GM19452 (cell line): ENCODE results near the gene PIP5K1A.
"Not testable (repeated sequence)": the region's sequence is repeated elsewhere in the genome, so short reads cannot be mapped to it uniquely, and the experiment has no call there.

Experiments
- ATAC-seq: cut with Tn5 transposase; IDR thresholded peaks from one replicate; pipeline ENCODE4 v1.9.1; 2021; ENCODE audit not compliant: unreplicated experiment

The PIP5K1A gene

DNA sequence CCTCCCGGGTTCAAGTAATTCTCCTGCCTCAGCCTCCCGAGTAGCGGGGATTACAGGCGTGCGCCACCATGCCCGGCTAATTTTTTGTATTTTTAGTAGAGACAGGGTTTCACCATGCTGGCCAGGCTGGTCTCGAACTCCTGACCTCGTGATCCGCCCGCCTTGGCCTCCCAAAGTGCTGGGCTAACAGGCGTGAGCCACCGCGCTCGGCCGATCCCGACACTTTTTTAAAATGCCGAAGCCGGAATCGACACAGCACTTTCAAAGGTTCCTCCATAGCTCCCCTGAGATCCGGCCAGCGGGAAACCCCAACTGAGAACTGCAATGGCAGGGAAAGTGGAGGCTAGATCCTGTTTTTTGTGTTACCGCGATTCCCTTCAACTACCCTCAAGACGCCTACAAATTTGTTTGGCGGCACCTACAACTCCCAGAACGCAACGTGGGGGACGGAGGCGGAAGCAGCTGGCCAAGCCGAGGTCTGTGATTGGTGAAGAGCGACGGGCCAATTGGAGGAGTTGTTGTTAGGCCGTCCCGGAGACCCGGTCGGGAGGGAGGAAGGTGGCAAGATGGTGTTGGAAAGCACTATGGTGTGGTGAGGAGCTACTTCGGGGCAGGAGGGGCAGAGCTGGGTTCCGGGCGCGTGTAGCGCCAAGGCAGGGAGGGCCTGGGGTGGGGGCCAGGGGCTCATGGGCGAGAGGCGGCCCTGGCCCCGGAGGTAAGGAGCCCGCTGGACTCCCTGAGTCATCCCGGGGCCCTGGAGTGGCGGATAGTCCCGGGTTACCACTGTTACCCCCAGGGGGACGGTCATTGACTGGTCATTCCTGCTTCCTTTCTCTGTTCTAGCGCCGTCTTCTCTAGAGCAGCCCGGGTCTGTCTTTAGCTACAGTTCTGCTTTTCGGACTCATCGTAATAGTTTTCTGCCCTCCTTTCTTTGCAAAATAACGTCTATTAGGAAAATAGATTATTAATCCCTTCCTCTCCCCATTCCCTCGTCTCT lies 56.2 kb downstream of the PIP5K1A start, which contains the start of gene PSMD4:
PSMD4 (plus strand) TSS at position 518 of the 997 bp plus-strand sequence; CDS start at position 567, 49 bp downstream.
- ATAC-seq = peak; percentile 81

- ATAC-seq = no peak
These were observed 57.0 kb downstream of the PIP5K1A start for GRCh38 chr1:151255381-151255780.

DNA sequence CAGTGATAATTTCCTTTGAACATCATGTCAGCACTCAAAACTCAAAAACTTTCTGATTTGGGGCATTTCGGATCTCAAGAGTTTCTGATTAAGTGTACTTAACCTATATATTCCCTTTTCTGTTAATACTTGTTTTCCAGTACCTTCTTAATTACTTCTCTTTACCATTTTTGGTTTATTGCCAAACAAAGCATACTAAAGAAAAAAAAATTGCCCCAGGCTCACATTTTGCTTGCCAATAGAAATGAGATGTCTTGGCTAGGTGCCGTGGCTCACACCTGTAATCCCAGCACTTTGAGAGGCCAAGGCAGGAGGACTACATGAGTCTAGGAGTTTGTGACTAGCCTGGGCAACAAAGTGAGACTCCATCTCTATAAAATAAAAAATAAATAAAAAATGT lies 61.0 kb downstream of the PIP5K1A start:
- ATAC-seq = no peak

GRCh38 chr1:151265446-151266236 lies 67.3 kb downstream of the PIP5K1A start:
- no peak for ATAC-seq

DNA sequence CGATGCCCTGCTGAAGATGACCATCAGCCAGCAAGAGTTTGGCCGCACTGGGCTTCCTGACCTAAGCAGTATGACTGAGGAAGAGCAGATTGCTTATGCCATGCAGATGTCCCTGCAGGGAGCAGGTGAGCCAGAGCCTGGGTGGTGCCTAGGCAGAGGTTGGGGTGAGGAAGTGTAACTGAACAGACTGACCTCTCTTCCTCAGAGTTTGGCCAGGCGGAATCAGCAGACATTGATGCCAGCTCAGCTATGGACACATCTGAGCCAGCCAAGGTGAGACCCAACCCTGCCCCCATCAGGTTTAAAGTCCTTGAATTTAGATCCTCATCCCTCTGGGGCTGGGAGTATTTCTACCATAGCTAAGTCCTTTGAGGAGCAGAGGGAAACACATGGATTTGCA lies 68.0 kb downstream of the PIP5K1A start:
- no peak for ATAC-seq

- no peak for ATAC-seq
These were observed 68.5 kb downstream of the PIP5K1A start for GRCh38 chr1:151266821-151267220.

DNA sequence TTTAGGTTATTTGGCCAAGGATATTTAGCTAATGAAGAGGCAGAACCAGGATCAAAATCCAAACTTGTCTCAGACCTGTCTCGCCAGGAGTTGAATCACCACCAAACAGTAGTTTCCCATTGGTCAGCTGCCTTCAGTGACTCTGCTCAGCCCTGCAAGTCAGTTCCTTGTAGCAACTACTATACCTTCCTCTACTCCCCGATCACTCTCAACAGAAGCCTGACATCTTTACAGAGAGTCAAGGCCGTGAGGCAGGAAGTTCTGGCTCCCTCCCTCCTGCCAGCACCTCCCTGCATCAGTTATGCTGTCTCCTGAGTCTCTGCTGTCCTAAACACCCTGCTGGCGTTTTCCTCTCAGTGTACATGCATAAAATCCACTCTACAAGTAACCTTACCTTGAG lies 69.4 kb downstream of the PIP5K1A start:
- no peak for ATAC-seq

- no peak for ATAC-seq
These were observed 75.6 kb downstream of the PIP5K1A start for GRCh38 chr1:151273924-151274466.

DNA sequence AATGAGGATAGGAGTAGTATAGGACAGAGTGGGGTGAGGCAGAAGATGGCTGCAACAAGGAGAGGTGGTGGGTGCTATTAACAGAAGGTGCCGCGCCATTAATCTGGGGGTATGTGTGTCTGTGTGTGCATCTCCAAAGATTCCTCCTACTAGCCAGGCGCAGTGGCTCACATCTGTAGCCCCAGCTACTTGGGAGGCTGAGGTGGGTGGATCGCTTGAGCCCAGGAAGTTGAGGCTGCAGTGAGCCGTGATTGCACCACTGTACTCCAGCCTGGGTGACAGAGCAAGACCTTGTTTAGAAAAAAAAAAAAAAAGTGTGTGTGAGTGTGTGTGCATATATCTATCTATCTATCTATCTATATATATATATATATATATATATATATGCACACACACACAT lies 77.0 kb downstream of the PIP5K1A start:
- not testable (repeated sequence) for ATAC-seq

- ATAC-seq = no peak
These were observed 78.9 kb downstream of the PIP5K1A start for GRCh38 chr1:151277249-151277648.

GRCh38 chr1:151281225-151281968 lies 83.0 kb downstream of the PIP5K1A start:
- ATAC-seq = peak; percentile 39

- ATAC-seq = peak; percentile 82
These were observed 83.9 kb downstream of the PIP5K1A start, which contains the start of gene ZNF687 for GRCh38 chr1:151281969-151282882. Gene ZNF687, plus strand, starts transcription at chr1:151282299. Its CDS starts 3,993 bp downstream, at chr1:151286292.

DNA sequence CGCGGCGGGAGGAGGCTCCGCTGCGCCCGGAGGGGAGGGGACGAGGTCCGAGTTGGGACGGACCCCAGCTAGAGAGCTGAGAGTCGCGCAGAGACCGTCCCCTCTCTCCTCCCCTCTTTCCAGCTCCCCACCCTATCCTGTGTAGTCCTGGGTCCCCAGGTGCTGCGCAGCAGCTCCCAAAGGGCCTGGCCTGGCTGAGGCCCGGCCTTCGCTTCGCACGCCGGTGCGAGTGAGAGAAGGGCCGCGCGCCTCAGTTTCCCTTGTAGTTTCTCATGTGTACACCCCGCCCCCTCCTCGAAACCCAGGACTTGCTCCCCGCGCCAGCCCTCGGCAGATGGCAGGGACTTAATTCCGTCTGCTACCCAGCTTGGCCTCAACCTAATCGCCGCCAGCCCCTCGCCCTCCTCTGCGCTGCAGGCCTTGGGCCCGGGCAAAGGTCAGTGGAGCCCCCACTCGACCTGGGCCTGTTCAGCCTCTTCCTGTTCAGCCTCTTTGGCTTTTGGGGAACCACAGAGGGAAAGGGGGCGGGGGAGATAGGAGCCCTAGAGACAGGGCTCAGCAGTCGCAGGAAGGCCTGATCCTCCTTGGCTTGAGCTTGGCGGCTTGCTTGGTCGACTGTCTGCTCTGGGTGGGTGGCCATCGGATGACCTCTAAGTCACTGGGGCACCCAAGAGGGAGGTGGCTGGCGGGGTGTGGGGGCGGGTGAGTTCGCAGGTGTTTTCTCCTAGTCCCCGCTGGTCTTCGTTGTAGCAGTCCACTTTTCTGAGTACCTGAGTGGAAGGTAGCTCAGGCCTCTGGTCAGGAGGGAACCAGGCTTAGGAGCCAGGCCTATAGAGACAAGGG lies 84.8 kb downstream of the PIP5K1A start:
- no peak for ATAC-seq

GRCh38 chr1:151284013-151284577 lies 85.7 kb downstream of the PIP5K1A start:
- ATAC-seq = no peak

GRCh38 chr1:151286619-151287340 lies 88.4 kb downstream of the PIP5K1A start:
- ATAC-seq = no peak

GRCh38 chr1:151287341-151287699 lies 89.0 kb downstream of the PIP5K1A start:
- ATAC-seq = no peak

GRCh38 chr1:151287767-151288500 lies 89.6 kb downstream of the PIP5K1A start:
- no peak for ATAC-seq
